Panc1 (cell line): ENCODE data around the gene RNGTT. TPM values are rescaled to one million over a fixed set of nuclear protein-coding genes. Genes with fewer than 3 reads are reported as not detected.
A peak's percentile ranks its signal among the peaks of the same experiment; 100 is the strongest.

Source experiments
- ATAC-seq: fragments of 200-7000 bp; cut with Tn5 transposase; 2 replicates; pipeline ENCODE4 v1.9.1; 2020; ENCODE audit warnings: mild to moderate bottlenecking, moderate library complexity
- BruUV-seq: library from RNA; stranded (reverse); fragments of 400-500 nt; replicated peaks from 2 replicates; lab custom pipeline; 2021; lab: Mats Ljungman, UMichigan
- CTCF ChIA-PET: fragments of 300-600 bp; sonication (Branson Sonifier 250); formaldehyde crosslinking; loops from one replicate; lab custom pipeline; 2022; ENCODE audit warnings: antibody characterized with exemption; lab: Charles Lee
- POLR2A ChIA-PET: fragments of 300-600 bp; sonication (Branson Sonifier 250); formaldehyde crosslinking; loops from one replicate; lab custom pipeline; 2022; ENCODE audit warnings: antibody characterized with exemption; lab: Charles Lee
- DNase-seq: peaks from one replicate; pipeline ENCODE4 v3.0.0-alpha.2; 2010; ENCODE audit warnings: low read depth, low spot score
- H3K27ac ChIP-seq: 2 replicates; pipeline ENCODE4 v1.5.1; 2011; ENCODE audit warnings: mild to moderate bottlenecking, low read length, inconsistent platforms
- H3K27me3 ChIP-seq: fragments of 200-500 bp; sonication (Bioruptor generic); 2 replicates; pipeline ENCODE4 v1.6.0; 2014; ENCODE audit warnings: low read length, inconsistent platforms; ENCODE audit not compliant: control insufficient read depth, insufficient read depth
- H3K36me3 ChIP-seq: fragments of 200-500 bp; sonication (Bioruptor generic); 2 replicates; pipeline ENCODE4 v1.5.1; 2014; ENCODE audit warnings: inconsistent platforms, mild to moderate bottlenecking, low read length, moderate library complexity; ENCODE audit not compliant: control insufficient read depth, insufficient read depth
- H3K4me1 ChIP-seq: 2 replicates; pipeline ENCODE4 v1.5.1; 2011; ENCODE audit warnings: inconsistent platforms, mild to moderate bottlenecking, low read length, moderate library complexity; ENCODE audit not compliant: control insufficient read depth, insufficient read depth
- H3K4me3 ChIP-seq, 2 experiments: 2 replicates each; pipeline ENCODE4 v1.5.1; 2011 to 2012; ENCODE audit warnings: low read depth in 2 of 2, low read length in 2 of 2, mild to moderate bottlenecking in 2 of 2, inconsistent platforms in 1 of 2, moderate library complexity in 1 of 2
- H3K9me3 ChIP-seq: fragments of 200-500 bp; sonication (Bioruptor generic); 2 replicates; pipeline ENCODE4 v1.5.1; 2014; ENCODE audit warnings: low read depth, mild to moderate bottlenecking, inconsistent platforms, low read length, moderate library complexity; ENCODE audit not compliant: control insufficient read depth, insufficient read depth
- POLR2AphosphoS5 ChIP-seq: IDR thresholded peaks from 2 replicates; pipeline ENCODE4 v1.6.1; 2012; ENCODE audit warnings: mild to moderate bottlenecking, low read depth, low read length, moderate library complexity
- SIN3A ChIP-seq: IDR thresholded peaks from 2 replicates; pipeline ENCODE4 v1.6.1; 2012; ENCODE audit warnings: low read depth, mild to moderate bottlenecking, low read length, moderate library complexity, borderline replicate concordance; ENCODE audit not compliant: insufficient read depth
- TCF7L2 ChIP-seq: IDR thresholded peaks from 2 replicates; pipeline ENCODE4 v1.6.1; 2011; ENCODE audit warnings: mild to moderate bottlenecking, low read depth, low read length, inconsistent platforms
- in situ Hi-C: cut with HindIII; loops from 2 replicates; pipeline ENCODE4 v1.10.0; 2016; ENCODE audit warnings: low sequenced_read_pairs, low pct_unique_long_range_greater_than_20kb
- intact Hi-C: fragments of 100-400 bp; cut with micrococcal nuclease; formaldehyde crosslinking; loops from one replicate; pipeline ENCODE4 v1.10.0; 2022; ENCODE audit not compliant: unreplicated experiment
- total RNA-seq: library from RNA; stranded (reverse); gene quantifications from one replicate; pipeline ENCODE4 v1.2.1, GENCODE V29; 2021; ENCODE audit not compliant: unreplicated experiment
- TF ChIP-seq, protein P1 (sequence below), 2 experiments: IDR thresholded peaks; 2 replicates each; pipeline ENCODE4 v1.6.1; 2011 to 2012; ENCODE audit warnings: low read depth in 2 of 2, control low read depth in 1 of 2, low read length in 1 of 2, mild to moderate bottlenecking in 1 of 2, moderate library complexity in 1 of 2; ENCODE audit not compliant: insufficient read depth in 1 of 2
- TF ChIP-seq, protein P2 (sequence below): fragments of 450-650 bp; IDR thresholded peaks from 2 replicates; pipeline ENCODE4 v1.5.1; 2017; ENCODE audit warnings: mild to moderate bottlenecking

RNGTT gene
- total RNA-seq, 1 experiment from 2014 or later: 21.2 TPM

DNA sequence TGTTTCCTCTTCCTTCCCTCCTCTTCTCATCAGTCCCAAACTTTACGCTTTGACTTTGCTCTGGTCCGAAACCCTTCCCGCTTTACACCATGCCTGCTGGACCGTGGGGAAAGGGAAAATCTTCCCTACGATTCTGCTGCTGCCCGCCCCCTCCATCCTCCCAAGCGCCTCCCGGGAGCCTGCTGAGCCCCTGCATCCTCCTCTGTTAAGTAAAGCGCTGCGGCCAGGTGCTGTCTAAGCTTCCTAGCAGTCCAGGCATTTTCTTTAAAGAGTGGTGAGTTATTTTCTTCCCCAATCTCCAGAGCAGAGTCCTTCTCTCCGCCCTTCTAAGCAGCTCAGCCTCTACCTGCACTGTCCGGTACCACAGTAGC lies 376.3 kb downstream of the RNGTT start:
- H3K27me3 ChIP-seq: peaks cover 15% of the 10 kb centered on the region
- no peaks in the 10 kb centered on the region for H3K4me1 ChIP-seq
- intact Hi-C loops: no loop called here
- in situ Hi-C loops: no loop called here
- TF ChIP-seq TCF7L2 (no peak), SIN3A (no peak), POLR2AphosphoS5 (no peak)
- TF ChIP-seq, protein P1, sequence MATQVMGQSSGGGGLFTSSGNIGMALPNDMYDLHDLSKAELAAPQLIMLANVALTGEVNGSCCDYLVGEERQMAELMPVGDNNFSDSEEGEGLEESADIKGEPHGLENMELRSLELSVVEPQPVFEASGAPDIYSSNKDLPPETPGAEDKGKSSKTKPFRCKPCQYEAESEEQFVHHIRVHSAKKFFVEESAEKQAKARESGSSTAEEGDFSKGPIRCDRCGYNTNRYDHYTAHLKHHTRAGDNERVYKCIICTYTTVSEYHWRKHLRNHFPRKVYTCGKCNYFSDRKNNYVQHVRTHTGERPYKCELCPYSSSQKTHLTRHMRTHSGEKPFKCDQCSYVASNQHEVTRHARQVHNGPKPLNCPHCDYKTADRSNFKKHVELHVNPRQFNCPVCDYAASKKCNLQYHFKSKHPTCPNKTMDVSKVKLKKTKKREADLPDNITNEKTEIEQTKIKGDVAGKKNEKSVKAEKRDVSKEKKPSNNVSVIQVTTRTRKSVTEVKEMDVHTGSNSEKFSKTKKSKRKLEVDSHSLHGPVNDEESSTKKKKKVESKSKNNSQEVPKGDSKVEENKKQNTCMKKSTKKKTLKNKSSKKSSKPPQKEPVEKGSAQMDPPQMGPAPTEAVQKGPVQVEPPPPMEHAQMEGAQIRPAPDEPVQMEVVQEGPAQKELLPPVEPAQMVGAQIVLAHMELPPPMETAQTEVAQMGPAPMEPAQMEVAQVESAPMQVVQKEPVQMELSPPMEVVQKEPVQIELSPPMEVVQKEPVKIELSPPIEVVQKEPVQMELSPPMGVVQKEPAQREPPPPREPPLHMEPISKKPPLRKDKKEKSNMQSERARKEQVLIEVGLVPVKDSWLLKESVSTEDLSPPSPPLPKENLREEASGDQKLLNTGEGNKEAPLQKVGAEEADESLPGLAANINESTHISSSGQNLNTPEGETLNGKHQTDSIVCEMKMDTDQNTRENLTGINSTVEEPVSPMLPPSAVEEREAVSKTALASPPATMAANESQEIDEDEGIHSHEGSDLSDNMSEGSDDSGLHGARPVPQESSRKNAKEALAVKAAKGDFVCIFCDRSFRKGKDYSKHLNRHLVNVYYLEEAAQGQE (IDR thresholded peaks at IDR 0.05; ENCODE audit: insufficient read depth in 1 of 2, low read depth in 2 of 2, low read length in 1 of 2): no peak
- TF ChIP-seq, protein P2, sequence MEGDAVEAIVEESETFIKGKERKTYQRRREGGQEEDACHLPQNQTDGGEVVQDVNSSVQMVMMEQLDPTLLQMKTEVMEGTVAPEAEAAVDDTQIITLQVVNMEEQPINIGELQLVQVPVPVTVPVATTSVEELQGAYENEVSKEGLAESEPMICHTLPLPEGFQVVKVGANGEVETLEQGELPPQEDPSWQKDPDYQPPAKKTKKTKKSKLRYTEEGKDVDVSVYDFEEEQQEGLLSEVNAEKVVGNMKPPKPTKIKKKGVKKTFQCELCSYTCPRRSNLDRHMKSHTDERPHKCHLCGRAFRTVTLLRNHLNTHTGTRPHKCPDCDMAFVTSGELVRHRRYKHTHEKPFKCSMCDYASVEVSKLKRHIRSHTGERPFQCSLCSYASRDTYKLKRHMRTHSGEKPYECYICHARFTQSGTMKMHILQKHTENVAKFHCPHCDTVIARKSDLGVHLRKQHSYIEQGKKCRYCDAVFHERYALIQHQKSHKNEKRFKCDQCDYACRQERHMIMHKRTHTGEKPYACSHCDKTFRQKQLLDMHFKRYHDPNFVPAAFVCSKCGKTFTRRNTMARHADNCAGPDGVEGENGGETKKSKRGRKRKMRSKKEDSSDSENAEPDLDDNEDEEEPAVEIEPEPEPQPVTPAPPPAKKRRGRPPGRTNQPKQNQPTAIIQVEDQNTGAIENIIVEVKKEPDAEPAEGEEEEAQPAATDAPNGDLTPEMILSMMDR: no peak
- no peak for ATAC-seq
- no peaks in the 10 kb centered on the region for H3K9me3 ChIP-seq
- BruUV-seq: no TSS peak
- ChIA-PET POLR2A (no interaction called here), CTCF (no interaction called here)
- H3K4me3 ChIP-seq: no peak overlapping the region
- no peak for DNase-seq
- H3K36me3 ChIP-seq: no peaks in the 10 kb centered on the region
- no peak overlapping the region for H3K27ac ChIP-seq

DNA sequence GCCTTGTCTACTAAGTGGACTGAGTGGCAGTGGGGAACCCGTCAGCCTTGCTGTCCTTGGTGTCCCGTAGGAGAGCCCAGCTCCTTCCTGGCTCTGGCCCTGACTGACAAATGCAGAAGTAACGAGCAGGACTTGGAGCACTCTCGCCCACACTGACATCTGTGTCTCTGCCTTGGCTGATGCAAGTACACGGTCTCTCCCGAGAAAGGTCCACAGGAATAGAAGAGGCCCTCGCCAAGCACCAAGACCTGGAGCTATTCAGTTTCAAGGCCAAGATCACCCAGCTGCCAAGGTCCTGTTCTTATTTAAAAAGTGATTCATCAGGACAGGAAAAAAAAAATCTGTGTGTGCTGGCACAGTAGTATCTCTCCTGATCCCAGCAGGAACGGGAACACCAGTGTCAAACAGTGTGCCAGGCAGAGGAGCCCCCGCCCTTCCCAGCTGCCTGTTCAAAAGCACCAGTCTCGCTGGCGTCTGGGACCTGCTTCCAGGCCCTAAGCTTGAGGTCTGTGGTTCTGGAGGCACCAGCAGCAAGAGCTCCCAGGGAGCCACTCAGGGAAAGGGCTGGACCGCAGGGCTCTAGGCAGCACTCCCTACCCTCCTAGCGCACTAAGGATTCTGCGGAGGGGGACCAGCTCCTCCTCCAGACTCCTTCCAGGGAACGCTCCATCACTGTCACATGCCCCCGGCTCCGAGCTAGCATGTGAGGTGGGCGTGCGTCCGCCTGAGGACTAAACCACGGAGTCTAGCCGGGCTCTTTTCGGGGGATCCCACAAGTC lies 376.9 kb downstream of the RNGTT start:
- H3K4me3 ChIP-seq: no peak overlapping the region
- no TSS peak for BruUV-seq
- POLR2A ChIA-PET: no interaction called here
- H3K4me1 ChIP-seq: no peaks in the 10 kb centered on the region
- ATAC-seq (peak; percentile 52; the same call in 1 of the 2 replicates), DNase-seq (no peak)
- H3K27me3 ChIP-seq: peaks cover 20% of the 10 kb centered on the region
- CTCF ChIA-PET: no interaction called here
- TF ChIP-seq POLR2AphosphoS5: no peak
- TF ChIP-seq, protein P1 (IDR thresholded peaks at IDR 0.05; ENCODE audit: insufficient read depth in 1 of 2, low read depth in 2 of 2, low read length in 1 of 2): no peak
- no peak for TF ChIP-seq SIN3A
- TF ChIP-seq TCF7L2: no peak
- TF ChIP-seq, protein P2: no peak
- intact Hi-C loops (no loop called here), in situ Hi-C loops (no loop called here)
- no peaks in the 10 kb centered on the region for H3K9me3 ChIP-seq
- no peaks in the 10 kb centered on the region for H3K36me3 ChIP-seq
- H3K27ac ChIP-seq: no peak overlapping the region
